Activated B cell treated with CpG ODN at 0.5 μM for 24 hours (primary cell): ENCODE measurements around the gene TRPT1. TPM values are rescaled to one million over a fixed set of nuclear protein-coding genes. Genes with fewer than 3 reads are reported as not detected.

Source experiments
- ATAC-seq: fragments of 200-7000 bp; cut with Tn5 transposase; one replicate; pipeline ENCODE4 v1.10.0; 2021; ENCODE audit warnings: low read depth, mild to moderate bottlenecking, moderate library complexity
- CTCF ChIA-PET: fragments of 350-600 bp; sonication (Branson Sonifier 250); formaldehyde crosslinking; loops from one replicate; lab custom pipeline; 2021; ENCODE audit warnings: antibody characterized with exemption; lab: Charles Lee
- POLR2A ChIA-PET: fragments of 350-600 bp; sonication (Branson Sonifier 250); formaldehyde crosslinking; loops from one replicate; lab custom pipeline; 2021; ENCODE audit warnings: antibody characterized with exemption; lab: Charles Lee
- DNase-seq: peaks from one replicate; pipeline ENCODE4 v3.0.0; 2022
- H3K27ac Mint-ChIP-seq: one replicate; pipeline ENCODE4 v1.8.0; 2020; ENCODE audit warnings: mixed read lengths
- H3K27me3 Mint-ChIP-seq: one replicate; pipeline ENCODE4 v1.8.0; 2021; ENCODE audit warnings: mixed read lengths
- H3K36me3 Mint-ChIP-seq: one replicate; pipeline ENCODE4 v1.8.0; 2021; ENCODE audit warnings: low read depth, mixed read lengths
- H3K4me1 Mint-ChIP-seq: one replicate; pipeline ENCODE4 v1.8.0; 2021; ENCODE audit warnings: mixed read lengths
- H3K4me3 Mint-ChIP-seq: one replicate; pipeline ENCODE4 v1.8.0; 2020; ENCODE audit warnings: mild to moderate bottlenecking, mixed read lengths
- H3K9me3 Mint-ChIP-seq: one replicate; pipeline ENCODE4 v1.8.0; 2020; ENCODE audit warnings: mixed read lengths
- CTCF ChIP-seq: fragments of 200-600 bp; IDR thresholded peaks from one replicate; pipeline ENCODE4 v1.8.0; 2022; ENCODE audit warnings: antibody characterized with exemption, mild to moderate bottlenecking
- intact Hi-C: fragments of 100-400 bp; cut with micrococcal nuclease; formaldehyde crosslinking; loops from one replicate; pipeline ENCODE4 v1.15.1; 2024
- total RNA-seq: library from RNA; stranded (reverse); gene quantifications from 2 replicates; pipeline ENCODE4 v1.2.3, GENCODE V29; 2022

The TRPT1 gene
- total RNA-seq, 1 donor from 2014 or later: 50.6 TPM

GRCh38 chr11:64227405-64227956, 1.5 kb upstream of the TRPT1 start:
- DNase-seq: no peak
- CTCF ChIA-PET: interaction anchor here (0.5 to 5.0 kb wide), 3 partner anchors 10 to 57 kb away, joined by 3 to 34 read pairs (median 4); partner anchors contain the start of genes BAD and FERMT3
- peak overlapping the region; percentile 87 for H3K4me3 Mint-ChIP-seq
- POLR2A ChIA-PET: interaction anchor here (0.6 to 12.7 kb wide), 13 partner anchors 9 to 283 kb away, joined by 3 to 191 read pairs (median 19); partner anchors contain the start of genes FERMT3, FKBP2, PPP1R14B and STIP1
- intact Hi-C loops: loop anchor here (2.0 kb wide), 1 partner anchor 41 kb away; the partner anchor contains the start of gene STIP1
- no peaks in the 10 kb centered on the region for H3K27me3 Mint-ChIP-seq
- TF ChIP-seq CTCF: no peak
- peak overlapping the region; percentile 81 for H3K27ac Mint-ChIP-seq
- no peaks in the 10 kb centered on the region for H3K9me3 Mint-ChIP-seq
- peaks cover 54% of the 10 kb centered on the region for H3K4me1 Mint-ChIP-seq
- ATAC-seq: no peak
- peaks cover 10% of the 10 kb centered on the region for H3K36me3 Mint-ChIP-seq

- TF ChIP-seq CTCF: no peak
- Mint-ChIP-seq H3K27ac (peak overlapping the region; percentile 81), H3K9me3 (no peaks in the 10 kb centered on the region), H3K4me1 (peaks cover 45% of the 10 kb centered on the region), H3K36me3 (peaks cover 13% of the 10 kb centered on the region), H3K4me3 (peak overlapping the region; percentile 87), H3K27me3 (no peaks in the 10 kb centered on the region)
- intact Hi-C loops: loop anchor here (1.0 to 2.0 kb wide), 5 partner anchors 14 to 58 kb away; partner anchors contain the start of genes BAD and STIP1
- peak; percentile 20 for ATAC-seq
- POLR2A ChIA-PET: interaction anchor here (0.5 to 12.7 kb wide), 23 partner anchors 8 to 1617 kb away, joined by 3 to 191 read pairs (median 5); partner anchors contain the start of genes BAD, FERMT3, FKBP2 and PPP1R14B
- DNase-seq: peak; percentile 57
- CTCF ChIA-PET: interaction anchor here (1.7 to 5.0 kb wide), 2 partner anchors 10 to 20 kb away, joined by 6 to 34 read pairs; partner anchors contain the start of gene FERMT3
Measured at GRCh38 chr11:64226507-64227051, 593 bp upstream of the TRPT1 start.

- peak overlapping the region; percentile 87 for H3K4me3 Mint-ChIP-seq
- POLR2A ChIA-PET: interaction anchor here (1.2 to 12.7 kb wide), 5 partner anchors 9 to 45 kb away, joined by 5 to 191 read pairs (median 36); partner anchors contain the start of genes FERMT3 and STIP1
- DNase-seq: no peak
Measured at GRCh38 chr11:64224891-64225607, 937 bp downstream of the TRPT1 start.

GRCh38 chr11:64224151-64224890, 1.7 kb downstream of the TRPT1 start:
- intact Hi-C loops: no loop called here
- ATAC-seq (no peak), DNase-seq (no peak)

More at GRCh38 chr11:64224891-64225607, 937 bp downstream of the TRPT1 start:
- Mint-ChIP-seq H3K27me3 (no peaks in the 10 kb centered on the region), H3K27ac (peak overlapping the region; percentile 79), H3K9me3 (no peaks in the 10 kb centered on the region), H3K36me3 (peaks cover 23% of the 10 kb centered on the region), H3K4me1 (peaks cover 36% of the 10 kb centered on the region)
- no peak for TF ChIP-seq CTCF
- CTCF ChIA-PET: interaction anchor here (1.6 to 5.0 kb wide), 2 partner anchors 13 to 19 kb away, joined by 3 to 34 read pairs; partner anchors contain the start of gene FERMT3
- intact Hi-C loops: loop anchor here (1.0 kb wide), 1 partner anchor 76 kb away; no protein-coding TSS in a partner anchor
- ATAC-seq: no peak

More at GRCh38 chr11:64224151-64224890, 1.7 kb downstream of the TRPT1 start:
- peaks cover 29% of the 10 kb centered on the region for H3K4me1 Mint-ChIP-seq
- peak overlapping the region; percentile 79 for H3K27ac Mint-ChIP-seq
- CTCF ChIA-PET: interaction anchor here (1.6 to 5.0 kb wide), 2 partner anchors 12 to 18 kb away, joined by 3 to 34 read pairs; partner anchors contain the start of gene FERMT3
- H3K36me3 Mint-ChIP-seq: peaks cover 29% of the 10 kb centered on the region
- H3K27me3 Mint-ChIP-seq: no peaks in the 10 kb centered on the region
- no peak for TF ChIP-seq CTCF
- peak overlapping the region; percentile 87 for H3K4me3 Mint-ChIP-seq
- POLR2A ChIA-PET: interaction anchor here (0.6 to 12.7 kb wide), 8 partner anchors 8 to 548 kb away, joined by 3 to 191 read pairs (median 4); partner anchors contain the start of genes FERMT3, FKBP2, STIP1 and VEGFB
- no peaks in the 10 kb centered on the region for H3K9me3 Mint-ChIP-seq
